Stomach smooth muscle (tissue), 2 donors: Measurements from ENCODE around the gene HAO1.
"Not testable (repeated sequence)": the region's sequence is repeated elsewhere in the genome, so short reads cannot be mapped to it uniquely, and the experiment has no call there.

Source experiments
- H3K27ac ChIP-seq: one replicate; pipeline ENCODE4 v1.7.0; 2013; ENCODE audit warnings: mild to moderate bottlenecking, low read length, inconsistent platforms
- H3K27me3 ChIP-seq, 2 donors: one replicate each; pipeline ENCODE4 v1.7.0; 2013; ENCODE audit warnings: low read length in 2 of 2; ENCODE audit not compliant: insufficient read depth in 2 of 2, control insufficient read depth in 1 of 2
- H3K36me3 ChIP-seq, 2 donors: one replicate each; pipeline ENCODE4 v1.7.0; 2013; ENCODE audit warnings: low read length in 2 of 2; ENCODE audit not compliant: control insufficient read depth in 2 of 2, insufficient read depth in 2 of 2
- H3K4me1 ChIP-seq: one replicate; pipeline ENCODE4 v1.7.0; 2013; ENCODE audit warnings: low read length; ENCODE audit not compliant: control insufficient read depth, insufficient read depth
- H3K4me3 ChIP-seq, 2 donors: one replicate each; pipeline ENCODE4 v1.7.0; 2013; ENCODE audit warnings: low read length in 2 of 2
- H3K9ac ChIP-seq, 2 donors: one replicate each; pipeline ENCODE4 v1.7.0; 2013; ENCODE audit warnings: low read length in 2 of 2, mild to moderate bottlenecking in 1 of 2
- H3K9me3 ChIP-seq, 2 donors: one replicate each; pipeline ENCODE4 v1.7.0; 2013; ENCODE audit warnings: low read length in 2 of 2; ENCODE audit not compliant: control insufficient read depth in 2 of 2
- donor health status: healthy.
- donor health status: Pancreatic carcinoma.

Gene HAO1

DNA sequence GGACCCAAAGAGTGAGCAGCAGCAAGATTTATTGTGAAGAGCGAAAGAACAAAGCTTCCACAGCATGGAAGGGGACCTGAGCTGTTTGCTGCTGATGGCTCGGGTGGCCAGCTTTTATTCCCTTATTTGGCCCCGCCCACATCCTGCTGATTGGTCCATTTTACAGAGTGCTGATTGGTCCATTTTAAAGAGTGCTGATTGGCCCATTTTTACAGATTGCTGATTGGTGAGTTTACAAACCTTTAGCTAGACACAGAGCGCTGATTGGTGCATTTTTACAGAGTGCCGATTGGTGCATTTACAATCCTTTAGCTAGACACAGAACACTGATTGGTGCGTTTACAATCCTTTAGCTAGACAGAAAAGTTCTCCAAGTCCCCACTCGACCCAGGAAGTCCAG is 105.8 kb downstream of the HAO1 start:
- not testable (repeated sequence) for H3K4me1 ChIP-seq, H3K27me3 ChIP-seq, H3K4me3 ChIP-seq, H3K9me3 ChIP-seq, H3K27ac ChIP-seq, H3K36me3 ChIP-seq, H3K9ac ChIP-seq
